C4-2B (cell line): ENCODE results near the gene HMG20B.

Experiments used
- CTCF ChIP-seq: fragments of 450-650 bp; conservative IDR thresholded peaks from 2 replicates; pipeline ENCODE4 v1.5.1; 2017; ENCODE audit warnings: mild to moderate bottlenecking
- ZFX ChIP-seq: fragments of 450-650 bp; IDR thresholded peaks from 2 replicates; pipeline ENCODE4 v1.6.1; 2017

DNA sequence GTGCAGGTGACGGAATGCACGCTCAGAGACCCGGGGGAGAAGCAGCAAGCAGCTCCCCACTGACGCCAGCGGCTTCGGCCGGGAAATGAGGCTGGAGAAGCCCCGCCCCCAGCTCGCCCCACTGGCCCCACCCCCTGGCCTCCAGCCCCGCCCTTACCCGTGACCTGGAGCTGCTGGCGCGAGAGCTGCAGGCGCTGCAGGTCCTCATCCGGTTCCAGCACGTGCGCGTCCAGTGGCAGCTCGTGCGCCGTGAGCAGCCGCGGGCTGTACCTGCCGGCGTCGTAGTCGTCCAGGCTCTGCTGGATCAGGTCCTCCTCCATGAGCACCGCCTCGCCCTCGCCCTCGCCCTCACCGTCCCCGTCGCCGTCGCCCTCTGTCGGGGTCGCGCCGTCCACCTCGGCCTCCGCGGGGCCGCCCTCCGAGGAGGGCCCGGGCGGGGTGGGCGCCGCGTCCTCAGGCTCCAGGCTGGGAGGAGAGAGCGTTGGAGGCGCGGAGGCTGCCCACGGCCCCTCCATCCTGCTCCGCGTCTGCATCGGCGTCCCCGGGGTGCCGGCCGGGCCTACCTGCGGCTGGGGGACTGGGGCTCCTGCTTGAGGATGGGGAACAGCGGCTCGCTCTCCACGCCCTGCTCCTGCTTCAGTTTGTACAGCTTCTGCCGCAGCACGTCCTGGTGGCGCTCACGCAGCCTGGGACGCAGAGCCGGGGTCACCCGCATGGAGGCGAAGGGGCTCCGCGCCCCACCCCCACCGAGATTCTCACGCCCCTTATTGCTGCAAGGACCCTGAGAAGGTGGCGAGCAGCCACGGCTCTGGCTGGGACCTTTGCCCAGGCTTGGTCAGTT, 40.4 kb downstream of the HMG20B start:
- TF ChIP-seq CTCF (no peak), ZFX (no peak)
